CD4-positive, alpha-beta T cell (primary cell): ENCODE measurements around the gene CDR2. TPM values are rescaled to one million over a fixed set of nuclear protein-coding genes. Genes with fewer than 3 reads are reported as not detected.

ENCODE experiments used
- ATAC-seq: fragments of 200-7000 bp; cut with Tn5 transposase; one replicate; pipeline ENCODE4 v1.10.0; 2022; ENCODE audit warnings: mild to moderate bottlenecking; ENCODE audit not compliant: poor library complexity
- CTCF ChIA-PET: fragments of 350-600 bp; sonication (Branson Sonifier 250); formaldehyde crosslinking; loops from one replicate; lab custom pipeline; 2021; ENCODE audit warnings: antibody characterized with exemption, inconsistent platforms; lab: Charles Lee
- POLR2A ChIA-PET: fragments of 350-600 bp; sonication (Branson Sonifier 250); formaldehyde crosslinking; loops from one replicate; lab custom pipeline; 2021; ENCODE audit warnings: antibody characterized with exemption, inconsistent platforms; lab: Charles Lee
- DNase-seq, 14 experiments: peaks; one replicate each; pipeline ENCODE4 v3.0.0-alpha.2; 2013 to 2020; ENCODE audit warnings: mixed read lengths in 2 of 14
- H3K27ac ChIP-seq, 2 donors: one replicate each; pipeline versions ENCODE4 v1.5.1 to v1.7.0; 2013; ENCODE audit warnings: low read length in 2 of 2, low read depth in 1 of 2, mild to moderate bottlenecking in 1 of 2
- H3K27me3 ChIP-seq, 2 experiments: 1 replicate in 1 of 2; 2 replicates in 1 of 2; pipeline versions ENCODE4 v1.6.1 to v1.7.0; 2013; ENCODE audit warnings: low read length in 2 of 2, control low read depth in 1 of 2, mild to moderate bottlenecking in 1 of 2, moderate library complexity in 1 of 2; ENCODE audit not compliant: insufficient read depth in 2 of 2, control insufficient read depth in 1 of 2
- H3K36me3 ChIP-seq: one replicate; pipeline ENCODE4 v1.6.1; 2013; ENCODE audit warnings: low read length, control low read depth; ENCODE audit not compliant: insufficient read depth
- H3K4me1 ChIP-seq: one replicate; pipeline ENCODE4 v1.6.1; 2013; ENCODE audit warnings: low read length, control low read depth; ENCODE audit not compliant: insufficient read depth
- H3K4me3 ChIP-seq: one replicate; pipeline ENCODE4 v1.5.1; 2013; ENCODE audit warnings: mild to moderate bottlenecking, low read length, moderate library complexity
- H3K9me3 ChIP-seq, 2 experiments: 1 replicate in 1 of 2; 2 replicates in 1 of 2; pipeline versions ENCODE4 v1.6.1 to v1.7.0; 2013; ENCODE audit warnings: low read length in 2 of 2, mild to moderate bottlenecking in 2 of 2, control low read depth in 1 of 2, moderate library complexity in 1 of 2; ENCODE audit not compliant: control insufficient read depth in 1 of 2, insufficient read depth in 1 of 2
- H3K27ac Mint-ChIP-seq: one replicate; pipeline ENCODE4 v1.8.0; 2020; ENCODE audit warnings: mixed read lengths
- H3K27me3 Mint-ChIP-seq: one replicate; pipeline ENCODE4 v1.8.0; 2021; ENCODE audit warnings: mixed read lengths
- H3K36me3 Mint-ChIP-seq: one replicate; pipeline ENCODE4 v1.8.0; 2021; ENCODE audit warnings: low read depth, mixed read lengths
- H3K4me1 Mint-ChIP-seq: one replicate; pipeline ENCODE4 v1.8.0; 2021; ENCODE audit warnings: low read depth, mixed read lengths
- H3K4me3 Mint-ChIP-seq: one replicate; pipeline ENCODE4 v1.8.0; 2020; ENCODE audit warnings: mild to moderate bottlenecking, mixed read lengths
- H3K9me3 Mint-ChIP-seq: one replicate; pipeline ENCODE4 v1.8.0; 2020; ENCODE audit warnings: mixed read lengths
- intact Hi-C, 2 experiments: fragments of 100-400 bp; cut with DNase I in 1 of 2; cut with micrococcal nuclease in 1 of 2; formaldehyde crosslinking; loops; one replicate each; pipeline versions ENCODE4 v1.15.1 to v1.9.0; 2023 to 2025; cut with DNase I, micrococcal nuclease
- total RNA-seq, 174 experiments: library from RNA in 2 of 174; stranded (reverse) in 2 of 174; gene quantifications; one replicate each; pipeline ENCODE4 v1.2.3 and lab custom pipeline; 2021 to 2026
- TF ChIP-seq, protein P1 (sequence below): fragments of 200-600 bp; IDR thresholded peaks from one replicate; pipeline ENCODE4 v1.8.0; 2022; ENCODE audit warnings: antibody characterized with exemption, mild to moderate bottlenecking

Gene CDR2
- total RNA-seq, 2 experiments from 2014 or later = 104 to 113 TPM

DNA sequence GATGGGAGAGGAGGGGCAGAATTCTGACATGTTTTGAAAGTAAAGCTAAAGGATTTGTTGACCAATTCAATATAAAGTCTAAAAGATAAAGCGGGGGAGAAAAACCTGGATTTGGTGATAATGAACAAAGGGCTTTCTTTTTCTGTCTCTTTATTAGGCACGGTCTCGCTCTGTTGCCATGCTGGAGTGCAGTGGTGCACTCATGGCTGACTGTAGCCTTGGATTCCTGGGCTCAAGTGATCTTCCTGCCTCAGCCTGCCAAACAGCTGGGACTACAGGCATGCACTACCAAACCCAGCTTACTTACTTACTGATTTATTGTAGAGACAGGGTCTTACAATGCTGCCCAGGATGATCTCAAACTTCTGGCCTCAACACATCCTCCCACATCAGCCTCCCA lies 7.5 kb downstream of the CDR2 start:
- Mint-ChIP-seq H3K4me1 (peaks cover 88% of the 10 kb centered on the region), H3K27ac (peak overlapping the region; percentile 60), H3K9me3 (no peaks in the 10 kb centered on the region), H3K36me3 (peaks cover 74% of the 10 kb centered on the region), H3K27me3 (no peaks in the 10 kb centered on the region), H3K4me3 (peak overlapping the region; percentile 6)
- TF ChIP-seq, protein P1, sequence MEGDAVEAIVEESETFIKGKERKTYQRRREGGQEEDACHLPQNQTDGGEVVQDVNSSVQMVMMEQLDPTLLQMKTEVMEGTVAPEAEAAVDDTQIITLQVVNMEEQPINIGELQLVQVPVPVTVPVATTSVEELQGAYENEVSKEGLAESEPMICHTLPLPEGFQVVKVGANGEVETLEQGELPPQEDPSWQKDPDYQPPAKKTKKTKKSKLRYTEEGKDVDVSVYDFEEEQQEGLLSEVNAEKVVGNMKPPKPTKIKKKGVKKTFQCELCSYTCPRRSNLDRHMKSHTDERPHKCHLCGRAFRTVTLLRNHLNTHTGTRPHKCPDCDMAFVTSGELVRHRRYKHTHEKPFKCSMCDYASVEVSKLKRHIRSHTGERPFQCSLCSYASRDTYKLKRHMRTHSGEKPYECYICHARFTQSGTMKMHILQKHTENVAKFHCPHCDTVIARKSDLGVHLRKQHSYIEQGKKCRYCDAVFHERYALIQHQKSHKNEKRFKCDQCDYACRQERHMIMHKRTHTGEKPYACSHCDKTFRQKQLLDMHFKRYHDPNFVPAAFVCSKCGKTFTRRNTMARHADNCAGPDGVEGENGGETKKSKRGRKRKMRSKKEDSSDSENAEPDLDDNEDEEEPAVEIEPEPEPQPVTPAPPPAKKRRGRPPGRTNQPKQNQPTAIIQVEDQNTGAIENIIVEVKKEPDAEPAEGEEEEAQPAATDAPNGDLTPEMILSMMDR = no peak
- intact Hi-C loops = no loop called here
- no peak for DNase-seq
- CTCF ChIA-PET = no interaction called here
- peaks cover 41% of the 10 kb centered on the region for H3K4me1 ChIP-seq
- H3K36me3 ChIP-seq = peaks cover 31% of the 10 kb centered on the region
- H3K27me3 ChIP-seq = no peaks in the 10 kb centered on the region
- H3K27ac ChIP-seq = no peak overlapping the region
- H3K4me3 ChIP-seq = no peak overlapping the region
- POLR2A ChIA-PET = interaction anchor here (0.9 to 3.7 kb wide), 2 partner anchors 8 to 9 kb away, joined by 3 to 21 read pairs; partner anchors contain the start of gene CDR2
- ATAC-seq = no peak
- no peaks in the 10 kb centered on the region for H3K9me3 ChIP-seq

DNA sequence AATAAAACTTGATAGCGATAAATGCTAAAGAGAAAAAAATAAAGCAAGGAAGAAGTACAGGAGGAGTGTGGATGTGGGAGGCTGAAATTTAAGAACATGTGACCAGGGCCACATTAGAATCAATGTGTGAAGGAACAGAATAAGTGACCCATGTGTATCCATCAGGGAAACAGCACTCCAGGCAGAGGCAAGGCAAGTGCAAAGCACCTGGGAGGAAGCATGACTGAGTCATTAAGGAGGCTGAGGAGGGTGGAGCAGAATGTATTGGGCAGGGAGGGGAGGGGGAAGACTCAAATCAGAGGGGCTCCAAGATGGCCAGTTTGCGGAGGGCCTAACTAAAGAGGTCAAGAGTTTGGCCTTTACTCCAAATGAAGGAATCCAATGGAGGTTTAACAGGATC lies 8.0 kb downstream of the CDR2 start:
- no peaks in the 10 kb centered on the region for H3K9me3 ChIP-seq
- peaks cover 37% of the 10 kb centered on the region for H3K4me1 ChIP-seq
- Mint-ChIP-seq H3K9me3 (no peaks in the 10 kb centered on the region), H3K27me3 (no peaks in the 10 kb centered on the region), H3K36me3 (peaks cover 72% of the 10 kb centered on the region), H3K4me1 (peaks cover 85% of the 10 kb centered on the region), H3K4me3 (peak overlapping the region; percentile 23), H3K27ac (peak overlapping the region; percentile 60)
- no peak overlapping the region for H3K27ac ChIP-seq
- POLR2A ChIA-PET = interaction anchor here (0.9 to 3.7 kb wide), 2 partner anchors 8 kb away, joined by 3 to 21 read pairs; partner anchors contain the start of gene CDR2
- no peak overlapping the region for H3K4me3 ChIP-seq
- H3K27me3 ChIP-seq = no peaks in the 10 kb centered on the region
- TF ChIP-seq, protein P1 = no peak
- intact Hi-C loops = no loop called here
- DNase-seq (peak in 1 of 14 experiments; percentile 25), ATAC-seq (no peak)
- H3K36me3 ChIP-seq = peaks cover 33% of the 10 kb centered on the region
- CTCF ChIA-PET = no interaction called here

DNA sequence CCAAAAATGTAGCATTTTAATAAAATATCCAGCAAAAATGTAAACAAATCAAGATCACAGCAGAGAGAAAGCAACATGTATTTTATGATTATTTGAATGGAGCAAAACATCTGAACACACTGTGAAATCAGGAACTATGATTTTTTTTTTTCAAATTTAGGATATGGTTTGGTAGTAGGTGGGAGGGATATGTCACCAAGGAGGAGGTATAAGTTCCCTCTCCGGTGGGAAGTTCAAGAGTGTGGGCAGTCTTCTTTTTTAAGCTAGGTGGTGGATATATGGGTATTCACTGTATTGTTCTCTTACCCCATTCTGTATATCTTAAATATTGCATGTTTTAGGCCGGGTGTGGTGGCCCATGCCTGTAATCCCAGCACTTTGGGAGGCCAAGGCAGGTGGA lies 10.2 kb downstream of the CDR2 start:
- TF ChIP-seq, protein P1 = no peak
- no peak overlapping the region for H3K4me3 Mint-ChIP-seq
- no peak overlapping the region for H3K27ac ChIP-seq
- no peaks in the 10 kb centered on the region for H3K27me3 Mint-ChIP-seq
- H3K27me3 ChIP-seq = no peaks in the 10 kb centered on the region
- peaks cover 75% of the 10 kb centered on the region for H3K36me3 Mint-ChIP-seq
- ATAC-seq (no peak), DNase-seq (no peak)
- no peak overlapping the region for H3K27ac Mint-ChIP-seq
- H3K9me3 Mint-ChIP-seq = no peaks in the 10 kb centered on the region
- H3K9me3 ChIP-seq = no peaks in the 10 kb centered on the region
- peaks cover 39% of the 10 kb centered on the region for H3K36me3 ChIP-seq
- CTCF ChIA-PET = no interaction called here
- H3K4me1 Mint-ChIP-seq = peaks cover 84% of the 10 kb centered on the region
- intact Hi-C loops = no loop called here
- H3K4me3 ChIP-seq = no peak overlapping the region
- POLR2A ChIA-PET = interaction anchor here (0.8 to 3.7 kb wide), 3 partner anchors 8 to 11 kb away, joined by 4 to 21 read pairs (median 4); partner anchors contain the start of gene CDR2
- peaks cover 40% of the 10 kb centered on the region for H3K4me1 ChIP-seq
